Panc1 (cell line): ENCODE data around the gene CST9L. TPM values are rescaled to one million over a fixed set of nuclear protein-coding genes. Genes with fewer than 3 reads are reported as not detected.

ENCODE experiments used
- ATAC-seq: fragments of 200-7000 bp; cut with Tn5 transposase; 2 replicates; pipeline ENCODE4 v1.9.1; 2020; ENCODE audit warnings: mild to moderate bottlenecking, moderate library complexity
- BruUV-seq: library from RNA; stranded (reverse); fragments of 400-500 nt; replicated peaks from 2 replicates; lab custom pipeline; 2021; lab: Mats Ljungman, UMichigan
- CTCF ChIA-PET: fragments of 300-600 bp; sonication (Branson Sonifier 250); formaldehyde crosslinking; loops from one replicate; lab custom pipeline; 2022; ENCODE audit warnings: antibody characterized with exemption; lab: Charles Lee
- POLR2A ChIA-PET: fragments of 300-600 bp; sonication (Branson Sonifier 250); formaldehyde crosslinking; loops from one replicate; lab custom pipeline; 2022; ENCODE audit warnings: antibody characterized with exemption; lab: Charles Lee
- DNase-seq: peaks from one replicate; pipeline ENCODE4 v3.0.0-alpha.2; 2010; ENCODE audit warnings: low read depth, low spot score
- H3K27ac ChIP-seq: 2 replicates; pipeline ENCODE4 v1.5.1; 2011; ENCODE audit warnings: mild to moderate bottlenecking, low read length, inconsistent platforms
- H3K27me3 ChIP-seq: fragments of 200-500 bp; sonication (Bioruptor generic); 2 replicates; pipeline ENCODE4 v1.6.0; 2014; ENCODE audit warnings: low read length, inconsistent platforms; ENCODE audit not compliant: control insufficient read depth, insufficient read depth
- H3K36me3 ChIP-seq: fragments of 200-500 bp; sonication (Bioruptor generic); 2 replicates; pipeline ENCODE4 v1.5.1; 2014; ENCODE audit warnings: inconsistent platforms, mild to moderate bottlenecking, low read length, moderate library complexity; ENCODE audit not compliant: control insufficient read depth, insufficient read depth
- H3K4me1 ChIP-seq: 2 replicates; pipeline ENCODE4 v1.5.1; 2011; ENCODE audit warnings: inconsistent platforms, mild to moderate bottlenecking, low read length, moderate library complexity; ENCODE audit not compliant: control insufficient read depth, insufficient read depth
- H3K4me3 ChIP-seq, 2 experiments: 2 replicates each; pipeline ENCODE4 v1.5.1; 2011 to 2012; ENCODE audit warnings: low read depth in 2 of 2, low read length in 2 of 2, mild to moderate bottlenecking in 2 of 2, inconsistent platforms in 1 of 2, moderate library complexity in 1 of 2
- H3K9me3 ChIP-seq: fragments of 200-500 bp; sonication (Bioruptor generic); 2 replicates; pipeline ENCODE4 v1.5.1; 2014; ENCODE audit warnings: low read depth, mild to moderate bottlenecking, inconsistent platforms, low read length, moderate library complexity; ENCODE audit not compliant: control insufficient read depth, insufficient read depth
- POLR2AphosphoS5 ChIP-seq: IDR thresholded peaks from 2 replicates; pipeline ENCODE4 v1.6.1; 2012; ENCODE audit warnings: mild to moderate bottlenecking, low read depth, low read length, moderate library complexity
- SIN3A ChIP-seq: IDR thresholded peaks from 2 replicates; pipeline ENCODE4 v1.6.1; 2012; ENCODE audit warnings: low read depth, mild to moderate bottlenecking, low read length, moderate library complexity, borderline replicate concordance; ENCODE audit not compliant: insufficient read depth
- TCF7L2 ChIP-seq: IDR thresholded peaks from 2 replicates; pipeline ENCODE4 v1.6.1; 2011; ENCODE audit warnings: mild to moderate bottlenecking, low read depth, low read length, inconsistent platforms
- in situ Hi-C: cut with HindIII; loops from 2 replicates; pipeline ENCODE4 v1.10.0; 2016; ENCODE audit warnings: low sequenced_read_pairs, low pct_unique_long_range_greater_than_20kb
- intact Hi-C: fragments of 100-400 bp; cut with micrococcal nuclease; formaldehyde crosslinking; loops from one replicate; pipeline ENCODE4 v1.10.0; 2022; ENCODE audit not compliant: unreplicated experiment
- total RNA-seq: library from RNA; stranded (reverse); gene quantifications from one replicate; pipeline ENCODE4 v1.2.1, GENCODE V29; 2021; ENCODE audit not compliant: unreplicated experiment
- TF ChIP-seq, protein P1 (sequence below): fragments of 450-650 bp; IDR thresholded peaks from 2 replicates; pipeline ENCODE4 v1.5.1; 2017; ENCODE audit warnings: mild to moderate bottlenecking
- TF ChIP-seq, protein P2 (sequence below), 2 experiments: IDR thresholded peaks; 2 replicates each; pipeline ENCODE4 v1.6.1; 2011 to 2012; ENCODE audit warnings: low read depth in 2 of 2, control low read depth in 1 of 2, low read length in 1 of 2, mild to moderate bottlenecking in 1 of 2, moderate library complexity in 1 of 2; ENCODE audit not compliant: insufficient read depth in 1 of 2

CST9L gene
- total RNA-seq, 1 experiment from 2014 or later, result not detected

- H3K27me3 ChIP-seq, result no peaks in the 10 kb centered on the region
- ATAC-seq (no peak), DNase-seq (no peak)
- intact Hi-C loops, result no loop called here
- H3K9me3 ChIP-seq, result no peaks in the 10 kb centered on the region
- H3K36me3 ChIP-seq, result no peaks in the 10 kb centered on the region
- ChIA-PET CTCF (no interaction called here), POLR2A (no interaction called here)
- in situ Hi-C loops, result no loop called here
- H3K4me1 ChIP-seq, result no peaks in the 10 kb centered on the region
- H3K4me3 ChIP-seq, result no peak overlapping the region
- H3K27ac ChIP-seq, result no peak overlapping the region
- no TSS peak for BruUV-seq
- TF ChIP-seq, protein P1, sequence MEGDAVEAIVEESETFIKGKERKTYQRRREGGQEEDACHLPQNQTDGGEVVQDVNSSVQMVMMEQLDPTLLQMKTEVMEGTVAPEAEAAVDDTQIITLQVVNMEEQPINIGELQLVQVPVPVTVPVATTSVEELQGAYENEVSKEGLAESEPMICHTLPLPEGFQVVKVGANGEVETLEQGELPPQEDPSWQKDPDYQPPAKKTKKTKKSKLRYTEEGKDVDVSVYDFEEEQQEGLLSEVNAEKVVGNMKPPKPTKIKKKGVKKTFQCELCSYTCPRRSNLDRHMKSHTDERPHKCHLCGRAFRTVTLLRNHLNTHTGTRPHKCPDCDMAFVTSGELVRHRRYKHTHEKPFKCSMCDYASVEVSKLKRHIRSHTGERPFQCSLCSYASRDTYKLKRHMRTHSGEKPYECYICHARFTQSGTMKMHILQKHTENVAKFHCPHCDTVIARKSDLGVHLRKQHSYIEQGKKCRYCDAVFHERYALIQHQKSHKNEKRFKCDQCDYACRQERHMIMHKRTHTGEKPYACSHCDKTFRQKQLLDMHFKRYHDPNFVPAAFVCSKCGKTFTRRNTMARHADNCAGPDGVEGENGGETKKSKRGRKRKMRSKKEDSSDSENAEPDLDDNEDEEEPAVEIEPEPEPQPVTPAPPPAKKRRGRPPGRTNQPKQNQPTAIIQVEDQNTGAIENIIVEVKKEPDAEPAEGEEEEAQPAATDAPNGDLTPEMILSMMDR, result no peak
- TF ChIP-seq SIN3A (no peak), TCF7L2 (no peak)
- TF ChIP-seq, protein P2, sequence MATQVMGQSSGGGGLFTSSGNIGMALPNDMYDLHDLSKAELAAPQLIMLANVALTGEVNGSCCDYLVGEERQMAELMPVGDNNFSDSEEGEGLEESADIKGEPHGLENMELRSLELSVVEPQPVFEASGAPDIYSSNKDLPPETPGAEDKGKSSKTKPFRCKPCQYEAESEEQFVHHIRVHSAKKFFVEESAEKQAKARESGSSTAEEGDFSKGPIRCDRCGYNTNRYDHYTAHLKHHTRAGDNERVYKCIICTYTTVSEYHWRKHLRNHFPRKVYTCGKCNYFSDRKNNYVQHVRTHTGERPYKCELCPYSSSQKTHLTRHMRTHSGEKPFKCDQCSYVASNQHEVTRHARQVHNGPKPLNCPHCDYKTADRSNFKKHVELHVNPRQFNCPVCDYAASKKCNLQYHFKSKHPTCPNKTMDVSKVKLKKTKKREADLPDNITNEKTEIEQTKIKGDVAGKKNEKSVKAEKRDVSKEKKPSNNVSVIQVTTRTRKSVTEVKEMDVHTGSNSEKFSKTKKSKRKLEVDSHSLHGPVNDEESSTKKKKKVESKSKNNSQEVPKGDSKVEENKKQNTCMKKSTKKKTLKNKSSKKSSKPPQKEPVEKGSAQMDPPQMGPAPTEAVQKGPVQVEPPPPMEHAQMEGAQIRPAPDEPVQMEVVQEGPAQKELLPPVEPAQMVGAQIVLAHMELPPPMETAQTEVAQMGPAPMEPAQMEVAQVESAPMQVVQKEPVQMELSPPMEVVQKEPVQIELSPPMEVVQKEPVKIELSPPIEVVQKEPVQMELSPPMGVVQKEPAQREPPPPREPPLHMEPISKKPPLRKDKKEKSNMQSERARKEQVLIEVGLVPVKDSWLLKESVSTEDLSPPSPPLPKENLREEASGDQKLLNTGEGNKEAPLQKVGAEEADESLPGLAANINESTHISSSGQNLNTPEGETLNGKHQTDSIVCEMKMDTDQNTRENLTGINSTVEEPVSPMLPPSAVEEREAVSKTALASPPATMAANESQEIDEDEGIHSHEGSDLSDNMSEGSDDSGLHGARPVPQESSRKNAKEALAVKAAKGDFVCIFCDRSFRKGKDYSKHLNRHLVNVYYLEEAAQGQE (IDR thresholded peaks at IDR 0.05; ENCODE audit: insufficient read depth in 1 of 2, low read depth in 2 of 2, low read length in 1 of 2), result no peak
These were observed 667 bp upstream of the CST9L start for GRCh38 chr20:23568971-23569330.

DNA sequence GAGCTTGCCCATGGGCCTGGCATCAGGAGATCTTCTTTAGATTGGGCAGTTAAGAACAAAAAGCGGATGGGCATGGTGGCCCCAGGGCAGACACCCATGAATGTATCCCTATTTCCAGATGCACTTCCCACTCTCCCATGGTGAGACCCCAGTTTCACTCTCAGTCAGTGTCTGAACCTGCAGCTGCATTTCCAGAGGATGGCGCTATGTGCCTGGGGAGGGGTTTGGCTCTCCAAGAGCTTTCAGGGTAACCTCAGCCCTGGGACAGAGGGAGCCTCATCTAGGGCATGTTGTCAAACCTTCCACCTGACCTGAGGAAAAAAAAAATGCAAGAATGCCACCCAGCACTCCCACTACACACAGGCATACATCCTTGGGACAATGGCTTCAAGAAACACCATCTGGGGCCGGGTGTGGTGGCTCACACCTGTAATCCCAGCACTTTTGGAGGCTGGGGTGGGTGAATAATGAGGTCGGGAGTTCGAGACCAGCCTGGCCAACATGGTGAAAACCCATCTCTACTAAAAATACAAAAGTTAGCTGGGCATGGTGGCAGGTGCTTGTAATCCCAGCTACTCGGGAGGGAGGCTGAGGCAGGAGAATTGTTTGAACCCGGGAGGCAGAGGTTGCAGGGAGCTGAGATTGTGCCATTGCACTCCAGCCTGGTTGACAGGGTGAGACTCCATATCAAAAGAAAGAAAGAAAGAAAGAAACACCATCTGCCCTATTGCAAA is 1.9 kb downstream of the CST9L start:
- BruUV-seq, result no TSS peak
- no peaks in the 10 kb centered on the region for H3K27me3 ChIP-seq
- H3K9me3 ChIP-seq, result no peaks in the 10 kb centered on the region
- POLR2A ChIA-PET, result no interaction called here
- H3K36me3 ChIP-seq, result no peaks in the 10 kb centered on the region
- no peak overlapping the region for H3K4me3 ChIP-seq
- no peaks in the 10 kb centered on the region for H3K4me1 ChIP-seq
- in situ Hi-C loops (no loop called here), intact Hi-C loops (no loop called here)
- no peak overlapping the region for H3K27ac ChIP-seq
- no peak for DNase-seq
- no peak for TF ChIP-seq TCF7L2
- TF ChIP-seq, protein P2 (IDR thresholded peaks at IDR 0.05; ENCODE audit: insufficient read depth in 1 of 2, low read depth in 2 of 2, low read length in 1 of 2), result no peak
- TF ChIP-seq SIN3A, result no peak
- TF ChIP-seq, protein P1, result no peak
- TF ChIP-seq POLR2AphosphoS5, result no peak
- CTCF ChIA-PET, result no interaction called here
- ATAC-seq, result no peak
